SKM-1 treated with dmso at 0.1 percent for 144 hours (cell line): ENCODE measurements around the gene MXRA8.

Source experiments
- DNase-seq: peaks from one replicate; lab custom pipeline; 2025; ENCODE audit not compliant: unreplicated experiment; lab: John Stamatoyannopoulos, UW

The MXRA8 gene

DNA sequence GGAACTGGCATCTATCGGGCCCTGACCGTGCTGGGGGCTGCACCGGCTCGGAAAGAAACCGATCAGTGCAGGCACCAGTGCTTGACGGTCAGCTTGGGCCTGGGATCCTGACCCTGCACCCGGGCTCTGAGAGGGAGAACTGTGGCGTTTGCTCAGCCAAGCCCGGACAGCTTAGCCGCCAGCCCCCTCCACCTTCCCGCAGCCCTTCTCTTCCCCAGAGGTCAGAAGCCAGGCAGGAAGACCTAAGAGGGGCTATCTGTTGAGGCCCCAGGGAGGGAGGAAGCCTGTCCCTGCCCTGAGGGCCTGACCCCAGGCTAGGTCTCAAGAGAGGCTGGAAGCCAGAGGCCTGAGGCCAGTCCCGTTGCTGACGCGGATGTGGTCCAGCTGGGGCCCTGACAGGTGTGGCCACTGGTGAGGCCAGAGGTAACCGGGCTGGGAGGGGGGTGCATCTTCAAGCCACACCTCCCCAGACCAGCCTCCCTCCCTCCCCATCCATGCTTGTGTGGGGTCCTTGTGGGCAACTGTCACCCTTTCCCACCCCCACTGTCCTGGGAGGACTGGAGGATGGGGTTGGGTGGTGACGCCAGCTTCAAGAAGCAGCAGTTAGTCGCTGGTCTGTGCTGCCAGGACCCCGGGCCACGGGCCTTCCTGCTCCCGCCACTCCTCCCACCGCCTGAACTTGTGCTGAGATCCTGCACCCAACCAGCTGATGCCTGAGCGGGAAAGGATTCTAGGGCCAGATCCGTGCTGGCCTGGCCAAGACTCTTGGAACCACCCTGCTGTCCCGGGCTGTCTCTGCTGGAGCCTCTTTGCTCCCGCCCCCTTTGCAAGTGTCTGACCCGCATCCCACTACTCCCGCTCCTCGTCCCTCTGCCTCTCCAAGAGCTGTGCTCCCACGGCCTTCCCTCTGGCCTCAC lies 6.6 kb downstream of the MXRA8 start:
- DNase-seq, result no peak

DNA sequence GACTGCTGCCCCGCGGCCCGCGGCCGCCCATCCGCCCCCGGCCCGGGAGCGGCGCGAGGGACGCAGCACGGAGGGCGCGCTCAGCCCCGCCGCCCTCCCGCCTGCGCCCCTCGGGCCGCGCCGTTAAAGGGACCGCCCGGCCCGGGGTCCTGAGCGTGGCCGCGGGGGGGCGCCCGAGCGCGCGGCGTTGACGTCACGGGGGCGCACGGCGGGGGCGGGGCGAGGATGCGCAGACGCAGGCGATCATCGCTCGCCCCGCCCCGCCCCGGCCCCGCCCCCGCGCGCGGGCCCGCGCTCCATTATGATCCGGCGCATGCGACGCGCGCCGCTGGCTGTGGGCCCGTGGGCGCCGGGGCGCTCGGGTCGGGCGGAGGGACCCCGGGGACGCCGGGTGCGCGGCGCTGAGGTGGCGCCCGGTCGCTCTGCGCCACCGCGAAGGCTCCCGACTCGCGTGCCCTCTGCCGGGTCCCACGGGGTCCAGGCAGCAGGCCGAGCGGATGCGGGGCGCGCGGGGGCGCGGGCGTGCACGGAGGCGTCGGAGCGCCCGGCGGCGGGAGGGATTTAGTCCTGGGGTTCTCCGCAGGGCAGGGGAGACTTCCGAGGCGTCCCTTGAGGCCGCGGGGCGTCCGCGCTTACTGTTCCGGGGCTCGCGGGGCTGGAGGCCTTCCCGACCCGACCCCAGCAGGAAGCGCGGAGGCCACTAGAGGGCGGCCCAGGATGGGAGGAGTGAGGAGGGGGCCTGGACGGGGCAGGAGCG lies 8.9 kb downstream of the MXRA8 start, which contains the start of gene DVL1:
TSS of gene DVL1 (minus strand) at position 163 of the 757 bp plus-strand sequence. CDS start 353 bp downstream, outside the sequence.
- DNase-seq, result peak; percentile 30

DNA sequence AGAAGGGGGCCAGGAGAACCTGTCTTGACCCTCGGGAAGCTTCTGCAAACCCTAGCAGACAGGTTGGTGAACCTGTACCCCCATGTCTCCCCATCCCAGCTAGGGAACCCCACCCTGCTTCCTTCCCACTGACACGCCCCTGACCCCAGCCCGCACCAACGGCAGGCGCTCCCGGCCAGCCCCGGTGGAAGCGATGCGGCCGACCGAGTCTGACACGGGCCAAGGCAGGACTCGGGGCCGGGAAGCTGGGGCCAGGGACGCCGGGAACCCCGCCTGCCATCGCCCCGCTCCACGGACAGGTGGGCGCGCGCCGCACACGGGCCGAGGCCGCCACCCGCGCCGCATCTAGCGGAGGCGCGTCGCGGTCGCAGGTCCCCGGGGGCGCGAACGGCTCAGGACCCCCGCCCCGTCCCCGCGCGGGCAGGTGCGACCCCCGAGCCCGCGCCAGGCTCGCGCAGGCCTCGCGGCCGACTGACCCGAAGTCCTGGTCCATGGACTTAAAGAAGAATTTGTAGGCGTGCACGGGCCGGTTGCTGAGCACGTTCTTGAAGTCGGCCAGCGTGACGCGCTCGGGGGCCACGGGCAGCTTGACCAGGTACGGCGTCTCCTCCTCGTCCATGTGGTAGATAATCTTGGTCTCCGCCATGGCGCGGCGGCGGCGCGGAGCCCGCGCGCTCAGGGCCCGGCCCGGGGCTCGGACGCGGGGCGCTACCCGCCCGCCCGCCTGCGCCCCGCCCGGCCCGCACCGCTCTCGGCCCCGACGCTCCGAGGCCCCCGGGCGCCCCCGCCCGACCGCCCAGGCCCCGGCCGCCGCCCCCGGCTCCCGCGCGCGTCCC lies 9.7 kb downstream of the MXRA8 start:
- no peak for DNase-seq

DNA sequence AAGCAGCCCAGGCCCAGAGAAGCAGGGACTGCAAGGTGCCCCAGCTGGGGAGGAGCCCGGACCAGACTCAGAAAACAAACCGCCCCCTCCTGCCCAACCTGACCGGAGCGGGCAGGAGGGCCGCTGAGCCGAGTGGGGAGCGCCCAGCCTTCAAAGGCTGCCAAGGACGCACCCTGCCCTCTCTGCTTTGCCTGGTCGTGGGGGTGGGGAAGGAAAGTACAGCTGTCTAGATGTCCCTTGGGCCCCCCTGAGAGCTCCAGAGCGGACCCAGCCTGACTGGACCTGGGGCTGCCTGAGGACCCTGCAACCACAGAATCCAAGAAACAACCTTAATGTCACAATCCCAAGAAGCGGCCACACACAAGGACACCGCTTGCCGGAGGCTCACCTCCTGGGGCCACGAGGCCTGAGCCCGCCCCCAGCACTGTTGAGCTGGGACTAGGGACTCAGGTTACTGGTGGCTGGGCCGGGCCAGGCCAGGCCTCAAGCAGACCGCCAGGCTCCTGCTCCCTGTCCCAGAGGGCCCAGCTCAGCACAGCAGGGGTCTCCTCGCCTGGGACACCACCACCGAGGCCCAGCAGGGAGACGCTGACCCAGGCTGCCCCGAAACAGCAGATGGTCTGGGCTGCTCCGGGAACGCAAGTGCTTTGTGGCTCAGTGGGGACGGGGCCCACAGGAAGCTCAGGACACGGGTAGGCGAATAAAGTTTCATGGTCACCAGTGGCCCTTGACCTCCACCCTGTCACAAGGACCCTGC lies 10.5 kb downstream of the MXRA8 start:
- DNase-seq, result no peak

DNA sequence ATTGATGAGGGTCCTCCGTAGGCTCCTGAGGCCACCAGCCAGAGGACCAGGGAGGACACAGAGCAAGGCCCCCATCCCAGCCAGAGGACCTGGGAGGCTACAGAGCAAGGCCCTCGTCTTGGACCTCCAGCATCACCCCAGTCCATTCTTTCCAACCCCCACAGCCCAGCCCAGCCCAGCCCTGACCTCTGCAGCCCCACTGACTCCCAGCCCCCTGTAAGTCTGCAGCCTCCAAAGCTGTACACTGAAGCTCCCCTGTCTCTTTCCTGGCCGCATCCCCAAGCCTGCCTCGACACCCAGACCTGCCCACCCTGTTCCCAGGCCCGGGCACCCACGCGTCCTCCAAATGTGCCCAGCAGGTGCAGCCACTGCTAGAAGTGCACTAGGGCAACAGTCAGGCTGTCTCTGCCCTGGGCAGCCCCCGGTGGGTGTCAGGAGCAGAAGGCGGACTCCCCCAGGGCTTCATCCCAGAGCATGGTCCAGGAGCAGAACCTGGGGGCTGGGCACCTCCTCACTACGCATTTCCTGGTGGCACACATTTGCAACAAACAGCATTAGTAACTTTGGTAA lies 11.2 kb downstream of the MXRA8 start:
- no peak for DNase-seq

DNA sequence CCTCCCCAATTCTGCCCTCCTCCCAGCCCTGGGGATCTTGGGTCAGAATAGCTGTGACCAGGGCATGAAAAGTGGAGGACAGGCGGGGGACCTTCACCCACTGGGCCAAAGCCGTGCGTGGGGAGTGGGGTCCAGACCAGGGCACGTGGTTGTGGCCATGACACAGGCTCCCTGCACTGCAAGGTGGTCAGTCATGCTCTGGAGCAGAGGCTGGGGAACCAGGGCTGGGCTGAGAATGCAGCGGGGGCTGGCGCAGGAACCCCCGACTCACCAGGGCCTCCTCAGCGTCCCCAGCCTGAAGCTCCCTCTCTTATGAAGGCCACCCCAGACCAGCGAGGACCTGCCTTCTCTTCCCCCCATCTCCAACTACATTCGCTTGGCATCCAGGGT lies 11.9 kb downstream of the MXRA8 start:
- DNase-seq, result no peak

DNA sequence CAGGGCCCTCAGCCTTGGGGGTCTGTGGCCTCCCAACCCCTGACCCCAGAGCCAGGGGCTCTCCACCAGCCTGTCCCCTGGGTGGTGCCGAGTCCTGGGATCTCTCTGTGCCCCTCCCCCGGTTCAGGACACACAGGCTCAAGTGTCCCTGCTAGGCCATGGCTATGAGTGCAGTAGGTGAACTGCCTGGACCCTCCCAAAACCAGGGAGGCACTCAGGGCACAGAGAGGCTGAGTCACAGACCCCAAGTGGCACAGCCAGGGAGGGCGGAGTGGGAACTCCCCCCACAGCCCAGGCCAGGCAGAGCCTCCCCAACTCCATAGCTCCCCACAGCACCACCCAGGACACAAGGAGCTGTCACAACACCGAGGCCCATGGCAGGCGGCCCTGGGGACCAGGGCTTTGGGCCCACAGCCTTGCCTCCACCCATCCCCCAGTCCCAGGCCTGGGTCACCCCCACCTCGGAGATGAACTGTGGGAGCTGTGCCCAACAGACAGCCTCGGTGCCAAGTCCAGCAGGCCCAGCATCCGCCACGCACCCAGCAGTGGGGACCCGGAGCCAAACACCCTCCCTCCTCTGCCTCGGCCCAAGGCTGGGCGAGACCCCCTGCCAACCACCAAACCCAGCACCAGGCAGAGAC lies 12.4 kb downstream of the MXRA8 start:
- no peak for DNase-seq

DNA sequence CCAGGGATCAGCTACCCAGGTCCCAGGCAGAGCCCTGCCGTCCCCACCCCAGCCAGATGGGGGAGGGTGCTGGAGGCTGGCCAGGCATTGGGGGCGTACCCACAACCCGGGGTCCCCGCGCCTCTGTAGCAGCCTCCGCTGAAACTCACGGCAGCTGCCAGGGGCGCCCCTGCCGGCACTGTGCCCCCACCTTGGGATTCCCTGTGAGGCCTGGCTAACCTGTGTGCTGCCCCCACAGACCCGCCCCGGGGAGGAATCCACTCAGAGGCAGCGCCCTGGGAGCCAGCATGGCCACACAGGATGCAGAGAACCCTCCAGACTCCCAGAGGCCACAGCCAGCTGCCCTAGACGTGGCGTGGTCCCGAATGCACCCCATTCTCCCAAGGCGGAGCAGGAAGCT lies 13.0 kb downstream of the MXRA8 start:
- no peak for DNase-seq

DNA sequence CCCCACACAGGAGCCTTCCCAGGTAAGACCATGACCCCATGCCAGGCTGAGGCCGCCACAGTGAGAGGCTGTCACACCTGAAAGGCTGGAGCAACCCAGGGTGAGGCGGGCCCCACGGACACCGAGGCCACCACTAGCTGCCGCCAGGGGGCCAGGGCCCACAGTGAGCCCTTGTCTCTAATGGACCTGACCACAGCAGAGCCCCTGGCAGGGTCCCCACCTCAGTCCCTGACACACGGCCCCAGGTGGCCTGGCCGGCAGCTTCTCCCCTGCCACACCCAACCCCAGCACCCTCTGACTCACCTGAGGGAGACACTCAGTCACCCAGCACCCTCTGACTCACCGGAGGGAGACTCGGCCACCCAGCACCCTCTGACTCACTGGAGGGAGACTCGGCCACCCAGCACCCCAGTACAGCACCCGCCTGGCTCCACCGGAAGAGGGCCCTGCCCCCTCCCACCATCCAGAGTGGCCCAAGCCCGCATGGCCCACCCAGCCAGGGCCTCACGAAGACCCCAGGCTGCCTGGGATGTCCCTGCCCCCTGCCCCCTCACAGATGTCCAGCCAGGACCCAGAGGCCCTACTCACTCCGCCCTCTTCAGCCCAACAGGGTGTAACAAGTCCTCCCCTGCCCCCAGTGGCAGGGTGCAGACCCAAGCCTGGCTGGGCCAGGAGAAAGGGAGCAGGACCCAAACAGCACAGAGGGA lies 13.5 kb downstream of the MXRA8 start:
- DNase-seq, result peak; percentile 20

DNA sequence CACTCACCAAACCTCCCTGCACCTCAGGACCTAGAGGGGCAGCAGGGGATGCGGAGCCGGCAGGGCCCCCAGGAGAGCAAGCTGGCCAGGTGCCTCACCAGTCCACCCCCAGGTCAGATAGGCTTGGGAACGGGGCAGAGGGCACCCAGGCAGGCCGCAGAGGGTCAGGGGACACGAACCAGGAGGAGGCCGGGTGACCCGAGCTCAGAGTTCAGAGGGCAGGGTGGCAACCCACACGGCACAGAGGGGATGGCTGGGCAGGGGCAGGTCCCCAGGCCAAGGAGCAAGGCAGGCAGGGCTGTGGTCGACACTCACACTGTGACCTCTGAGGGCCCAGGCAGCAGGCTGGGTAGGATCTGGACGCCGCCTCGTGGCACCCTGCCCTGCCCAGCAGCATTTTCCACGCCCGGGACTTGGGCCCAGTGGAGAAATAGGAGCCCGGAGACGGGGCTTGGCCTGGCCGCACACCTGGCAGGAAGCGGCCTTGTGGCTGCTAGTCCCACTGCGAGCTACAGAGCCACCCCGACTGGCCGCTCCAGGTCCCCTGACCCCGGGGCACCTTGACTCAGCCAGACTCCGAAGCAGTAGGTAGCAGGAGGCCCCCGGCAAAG lies 14.4 kb downstream of the MXRA8 start:
- DNase-seq, result no peak

DNA sequence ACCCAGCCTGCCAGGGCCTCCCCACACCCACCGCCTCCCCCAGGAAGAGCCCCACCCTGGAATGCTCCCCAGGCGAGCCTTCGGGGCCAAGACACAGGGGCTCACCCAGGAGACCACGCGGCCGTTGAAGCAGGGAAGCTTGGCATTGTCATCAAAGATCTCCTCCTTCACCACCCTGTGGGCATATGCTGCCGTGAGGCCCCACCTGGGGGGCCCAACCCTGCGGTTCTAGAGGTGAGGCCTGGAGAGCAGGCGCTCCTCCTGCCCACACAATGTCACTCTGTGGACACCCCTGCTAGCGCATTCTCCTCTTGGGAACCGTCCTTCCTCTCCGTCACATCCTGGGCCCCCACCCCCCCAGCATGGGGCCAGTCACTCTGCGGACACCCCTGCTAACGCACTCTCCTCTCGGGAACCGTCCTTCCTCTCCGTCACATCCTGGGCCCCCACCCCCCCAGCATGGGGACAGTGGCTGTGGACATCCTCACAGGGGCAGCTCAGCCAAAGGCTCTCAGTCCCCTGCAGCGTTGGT lies 15.7 kb downstream of the MXRA8 start:
- no peak for DNase-seq

DNA sequence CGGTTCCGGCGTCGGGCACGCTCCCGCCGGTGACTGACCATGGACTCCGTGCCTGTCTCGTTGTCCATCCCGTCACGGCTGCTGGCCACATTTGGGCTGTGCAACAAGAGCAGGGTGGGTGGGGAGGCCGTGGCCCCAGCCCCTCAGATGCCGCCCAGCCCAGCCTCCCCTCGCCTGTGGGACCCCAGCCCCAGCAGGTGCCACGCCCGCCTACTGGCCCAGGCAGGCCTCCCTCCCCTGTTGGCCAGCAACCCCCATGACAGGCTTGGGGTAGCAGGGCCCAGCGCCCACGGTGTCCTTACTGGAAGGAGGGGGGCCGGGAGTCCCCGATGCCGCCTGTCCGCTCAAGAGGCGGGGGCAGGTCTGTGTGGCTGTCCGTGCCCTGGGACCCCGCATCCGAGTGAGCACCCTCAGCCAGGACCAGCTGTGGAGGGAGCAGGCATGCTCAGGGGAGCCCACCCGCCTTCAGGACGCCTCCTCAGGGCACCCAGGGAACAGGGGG lies 16.2 kb downstream of the MXRA8 start:
- DNase-seq, result no peak

DNA sequence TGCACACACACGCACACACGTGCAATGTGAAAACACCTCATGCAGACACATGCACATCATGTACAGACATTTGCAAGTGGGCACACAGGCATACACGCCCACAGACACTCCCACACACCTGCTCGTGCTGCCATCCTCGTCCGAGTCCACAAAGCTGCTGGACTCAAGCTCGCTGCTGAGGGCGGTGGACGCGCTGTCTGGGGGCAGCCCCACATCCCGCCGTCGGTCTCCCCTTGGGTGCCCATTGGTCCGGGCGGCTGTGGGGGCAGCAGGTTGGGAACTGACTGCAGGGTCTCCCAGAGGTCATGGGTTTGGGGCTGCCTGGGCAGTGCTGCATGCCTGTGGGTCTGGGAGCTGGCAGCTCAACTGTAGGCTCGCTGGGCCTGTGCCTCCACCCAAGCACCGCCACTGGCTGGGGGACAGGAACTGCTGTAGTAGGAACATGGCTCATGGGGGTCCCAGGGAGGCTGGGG lies 16.8 kb downstream of the MXRA8 start:
- DNase-seq, result no peak

DNA sequence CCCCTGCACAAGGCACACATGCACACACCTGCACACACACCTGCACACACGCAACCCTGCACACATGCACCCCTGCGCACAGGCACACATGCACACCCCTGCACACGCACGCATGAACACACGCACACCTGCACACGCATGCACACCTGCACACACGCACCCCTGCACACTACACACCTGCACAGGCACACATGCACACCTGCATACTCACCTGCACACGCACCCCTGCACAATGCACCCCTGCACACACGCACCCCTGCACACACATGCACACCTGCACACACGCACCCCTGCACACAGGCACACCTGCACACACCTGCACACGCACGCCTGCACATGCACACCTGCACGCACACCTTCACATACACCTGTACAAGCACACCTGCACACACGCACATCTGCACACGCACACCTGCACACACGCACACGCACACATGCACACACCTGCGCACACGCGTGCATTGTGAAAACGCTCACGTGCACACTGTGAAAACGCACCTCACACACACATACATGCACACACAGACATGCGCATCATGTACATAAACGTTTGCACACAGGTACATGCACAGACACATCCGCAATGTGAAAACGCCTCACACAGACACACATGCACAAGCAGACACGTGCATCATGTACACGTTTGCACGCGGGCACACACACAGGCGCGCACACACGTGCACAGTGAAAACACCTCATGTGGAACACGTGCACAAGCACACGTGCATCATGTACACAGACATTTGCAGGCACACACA lies 17.4 kb downstream of the MXRA8 start:
- no peak for DNase-seq

DNA sequence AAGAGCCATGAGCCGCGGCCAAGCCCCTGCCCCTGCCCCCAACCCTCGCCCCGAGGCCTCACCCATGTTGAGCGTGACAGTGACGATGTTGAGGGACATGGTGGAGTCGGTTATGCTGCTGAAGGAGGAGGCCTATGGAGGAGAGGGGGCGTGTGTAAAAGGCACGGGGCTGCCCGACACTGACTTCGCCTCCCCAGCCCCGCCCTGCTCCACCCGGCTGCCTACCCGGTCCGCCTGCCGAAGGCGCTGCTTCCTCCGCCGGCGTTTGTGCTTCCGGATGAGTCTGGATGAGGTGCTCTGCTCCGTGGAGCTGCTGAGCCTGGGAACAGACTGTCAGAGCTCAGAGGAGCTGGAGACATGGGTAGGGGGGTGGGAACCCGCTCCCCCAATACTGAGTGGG lies 18.2 kb downstream of the MXRA8 start:
- DNase-seq, result no peak

DNA sequence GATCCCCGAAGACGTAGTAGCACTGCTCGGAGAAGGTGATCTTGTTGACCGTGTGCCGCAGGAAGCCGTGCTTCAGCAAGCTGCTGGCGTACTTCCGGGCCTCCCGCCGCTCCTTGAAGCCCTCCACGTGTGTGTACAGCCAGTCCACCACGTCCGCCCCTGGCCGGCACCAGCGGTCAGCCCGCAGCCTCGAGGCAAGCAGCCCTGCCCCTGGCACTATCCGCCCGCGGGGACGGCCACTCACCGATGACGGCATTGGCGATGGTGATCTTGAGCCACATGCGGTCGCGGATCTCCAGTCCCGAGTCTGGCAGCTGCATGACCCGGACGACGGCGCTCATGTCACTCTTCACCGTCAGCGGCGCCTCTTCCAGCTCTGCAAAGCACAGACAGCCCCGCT lies 20.1 kb downstream of the MXRA8 start:
- DNase-seq, result no peak

DNA sequence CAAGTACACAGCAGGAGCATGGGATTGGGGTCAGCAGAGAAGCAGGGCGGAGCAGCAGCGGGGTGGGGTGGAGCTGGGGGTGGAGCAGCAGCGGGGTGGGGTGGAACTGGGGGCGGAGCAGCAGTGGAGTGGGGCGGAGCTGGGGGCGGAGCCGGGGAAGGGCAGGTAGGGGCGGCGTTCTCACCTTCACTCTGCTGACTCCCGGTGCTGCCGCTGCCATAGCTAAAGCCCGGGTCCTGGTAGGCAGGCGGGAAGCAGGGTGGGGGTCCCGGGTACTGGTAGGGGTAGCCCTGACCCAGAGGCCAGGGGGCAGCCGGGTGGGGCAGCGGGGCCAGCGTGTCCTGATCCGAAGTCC lies 20.6 kb downstream of the MXRA8 start:
- DNase-seq, result no peak
